ENCODE measurements around the gene FBXO33.

The FBXO33 gene

DNA sequence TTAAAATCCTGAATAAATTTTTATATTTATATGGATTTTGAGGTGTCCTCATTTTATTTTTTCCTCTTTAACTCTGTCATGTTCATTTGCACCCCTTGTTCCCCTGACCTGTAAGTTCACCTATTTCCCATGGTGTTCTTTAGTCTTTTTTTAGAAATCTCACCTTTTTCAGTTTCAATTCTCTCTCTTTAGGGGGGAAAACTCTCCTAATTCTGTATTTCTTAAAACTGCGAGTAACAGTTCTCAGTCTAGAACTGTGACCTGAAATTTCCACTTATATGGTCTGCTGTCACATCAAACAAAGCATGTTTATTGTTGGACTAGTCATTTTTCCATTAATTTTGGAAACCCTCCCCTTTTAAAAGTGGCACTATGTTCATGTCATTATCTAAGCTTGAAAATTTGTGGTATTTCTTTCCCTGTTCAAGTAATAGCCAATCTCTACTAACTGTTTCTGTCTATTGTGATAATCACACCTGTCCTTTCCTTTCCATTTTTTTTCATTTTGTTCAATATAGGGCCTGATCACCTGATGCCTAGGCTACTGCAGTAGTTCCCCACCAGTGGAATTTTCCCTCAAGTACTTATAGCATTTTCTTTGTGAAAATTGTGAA lies 14.0 kb upstream of the FBXO33 start:
- TF ChIP-seq RAD21 (IDR thresholded peaks at IDR 0.05; ENCODE audit: low read depth) (no peak), CREB1 (IDR thresholded peaks at IDR 0.05; ENCODE audit: low read depth) (no peak)

DNA sequence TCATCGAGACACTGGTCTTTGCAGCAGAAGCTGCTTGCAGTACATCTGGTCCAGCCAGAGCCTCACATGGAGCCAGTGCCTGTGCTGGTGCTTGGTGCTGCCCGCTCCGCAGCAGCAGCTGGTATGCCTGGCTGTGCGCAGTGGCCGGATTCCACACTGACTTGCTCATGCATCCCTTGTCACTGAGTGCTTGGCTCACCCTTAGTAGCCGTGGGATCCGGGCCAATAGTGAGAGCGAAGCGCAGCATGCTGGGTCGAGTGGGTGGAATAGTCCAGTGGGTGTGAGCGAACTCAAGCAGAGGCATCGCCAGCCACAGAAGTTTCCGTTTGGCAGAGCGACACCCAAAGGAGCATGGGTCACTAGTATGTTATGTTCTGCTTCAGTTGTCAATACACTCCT lies 10.1 kb upstream of the FBXO33 start:
- TF ChIP-seq NFIC (IDR thresholded peaks at IDR 0.05): no peak
- TF ChIP-seq CEBPB (IDR thresholded peaks at IDR 0.05): no peak
- TF ChIP-seq FOXM1 (IDR thresholded peaks at IDR 0.05; ENCODE audit: borderline replicate concordance, low read depth): no peak
- no peak for TF ChIP-seq ZBTB7A (IDR thresholded peaks at IDR 0.05; ENCODE audit: low read depth)
- no peak for TF ChIP-seq TAF1 (IDR thresholded peaks at IDR 0.05; ENCODE audit: low read depth)
- no peak for TF ChIP-seq TEAD4 (IDR thresholded peaks at IDR 0.05)
- no peak for TF ChIP-seq MAX (IDR thresholded peaks at IDR 0.05)

- TF ChIP-seq USF1 (IDR thresholded peaks at IDR 0.05) (no peak), YY1 (IDR thresholded peaks at IDR 0.05; ENCODE audit: low read depth) (no peak), CEBPB (IDR thresholded peaks at IDR 0.05) (no peak), FOXM1 (IDR thresholded peaks at IDR 0.05; ENCODE audit: borderline replicate concordance, low read depth) (no peak), EP300 (IDR thresholded peaks at IDR 0.05; ENCODE audit: borderline replicate concordance) (no peak), TCF12 (IDR thresholded peaks at IDR 0.05; ENCODE audit: low read depth) (no peak), NFIC (IDR thresholded peaks at IDR 0.05) (no peak), MAX (IDR thresholded peaks at IDR 0.05) (no peak), ZBTB7A (IDR thresholded peaks at IDR 0.05; ENCODE audit: low read depth) (no peak), RAD21 (IDR thresholded peaks at IDR 0.05; ENCODE audit: low read depth) (no peak), EGR1 (IDR thresholded peaks at IDR 0.05) (no peak), CREB1 (IDR thresholded peaks at IDR 0.05; ENCODE audit: low read depth) (no peak), TEAD4 (IDR thresholded peaks at IDR 0.05) (no peak), TAF1 (IDR thresholded peaks at IDR 0.05; ENCODE audit: low read depth) (no peak)
- TF ChIP-seq, protein P1, sequence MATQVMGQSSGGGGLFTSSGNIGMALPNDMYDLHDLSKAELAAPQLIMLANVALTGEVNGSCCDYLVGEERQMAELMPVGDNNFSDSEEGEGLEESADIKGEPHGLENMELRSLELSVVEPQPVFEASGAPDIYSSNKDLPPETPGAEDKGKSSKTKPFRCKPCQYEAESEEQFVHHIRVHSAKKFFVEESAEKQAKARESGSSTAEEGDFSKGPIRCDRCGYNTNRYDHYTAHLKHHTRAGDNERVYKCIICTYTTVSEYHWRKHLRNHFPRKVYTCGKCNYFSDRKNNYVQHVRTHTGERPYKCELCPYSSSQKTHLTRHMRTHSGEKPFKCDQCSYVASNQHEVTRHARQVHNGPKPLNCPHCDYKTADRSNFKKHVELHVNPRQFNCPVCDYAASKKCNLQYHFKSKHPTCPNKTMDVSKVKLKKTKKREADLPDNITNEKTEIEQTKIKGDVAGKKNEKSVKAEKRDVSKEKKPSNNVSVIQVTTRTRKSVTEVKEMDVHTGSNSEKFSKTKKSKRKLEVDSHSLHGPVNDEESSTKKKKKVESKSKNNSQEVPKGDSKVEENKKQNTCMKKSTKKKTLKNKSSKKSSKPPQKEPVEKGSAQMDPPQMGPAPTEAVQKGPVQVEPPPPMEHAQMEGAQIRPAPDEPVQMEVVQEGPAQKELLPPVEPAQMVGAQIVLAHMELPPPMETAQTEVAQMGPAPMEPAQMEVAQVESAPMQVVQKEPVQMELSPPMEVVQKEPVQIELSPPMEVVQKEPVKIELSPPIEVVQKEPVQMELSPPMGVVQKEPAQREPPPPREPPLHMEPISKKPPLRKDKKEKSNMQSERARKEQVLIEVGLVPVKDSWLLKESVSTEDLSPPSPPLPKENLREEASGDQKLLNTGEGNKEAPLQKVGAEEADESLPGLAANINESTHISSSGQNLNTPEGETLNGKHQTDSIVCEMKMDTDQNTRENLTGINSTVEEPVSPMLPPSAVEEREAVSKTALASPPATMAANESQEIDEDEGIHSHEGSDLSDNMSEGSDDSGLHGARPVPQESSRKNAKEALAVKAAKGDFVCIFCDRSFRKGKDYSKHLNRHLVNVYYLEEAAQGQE (IDR thresholded peaks at IDR 0.05; ENCODE audit: low read depth): no peak
Measured at GRCh38 chr14:39441805-39442204, 9.6 kb upstream of the FBXO33 start.

DNA sequence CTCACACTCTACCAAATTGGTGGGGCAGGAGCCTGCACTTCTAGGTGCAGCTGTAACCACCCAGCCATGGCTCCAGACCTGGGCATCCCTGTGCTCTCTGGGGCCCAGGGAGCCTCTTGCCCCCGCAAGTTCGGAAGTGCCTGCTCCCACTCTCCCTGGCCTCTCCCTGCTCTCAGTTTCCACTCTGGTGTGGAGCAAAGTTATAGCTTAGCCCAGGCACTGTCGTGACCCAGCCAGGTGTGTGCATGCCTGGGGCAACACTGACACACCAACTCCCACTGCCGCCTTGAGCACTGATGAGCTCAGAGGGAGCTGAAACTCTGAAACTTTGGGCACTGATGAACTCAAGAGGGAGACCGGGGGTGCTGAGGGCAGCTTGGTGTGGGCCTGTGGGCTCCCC lies 8.7 kb upstream of the FBXO33 start:
- TF ChIP-seq EP300 (IDR thresholded peaks at IDR 0.05; ENCODE audit: borderline replicate concordance): no peak
- TF ChIP-seq USF1 (IDR thresholded peaks at IDR 0.05): no peak
- no peak for TF ChIP-seq ZBTB7A (IDR thresholded peaks at IDR 0.05; ENCODE audit: low read depth)
- no peak for TF ChIP-seq NFIC (IDR thresholded peaks at IDR 0.05)
- no peak for TF ChIP-seq EGR1 (IDR thresholded peaks at IDR 0.05)
- TF ChIP-seq RAD21 (IDR thresholded peaks at IDR 0.05; ENCODE audit: low read depth): no peak
- TF ChIP-seq TCF12 (IDR thresholded peaks at IDR 0.05; ENCODE audit: low read depth): no peak
- no peak for TF ChIP-seq TEAD4 (IDR thresholded peaks at IDR 0.05)
- TF ChIP-seq, protein P1 (IDR thresholded peaks at IDR 0.05; ENCODE audit: low read depth): no peak
- TF ChIP-seq YY1 (IDR thresholded peaks at IDR 0.05; ENCODE audit: low read depth): no peak
- TF ChIP-seq FOXM1 (IDR thresholded peaks at IDR 0.05; ENCODE audit: borderline replicate concordance, low read depth): no peak
- no peak for TF ChIP-seq CREB1 (IDR thresholded peaks at IDR 0.05; ENCODE audit: low read depth)
- TF ChIP-seq MAX (IDR thresholded peaks at IDR 0.05): no peak
- no peak for TF ChIP-seq TAF1 (IDR thresholded peaks at IDR 0.05; ENCODE audit: low read depth)
- TF ChIP-seq CEBPB (IDR thresholded peaks at IDR 0.05): no peak

DNA sequence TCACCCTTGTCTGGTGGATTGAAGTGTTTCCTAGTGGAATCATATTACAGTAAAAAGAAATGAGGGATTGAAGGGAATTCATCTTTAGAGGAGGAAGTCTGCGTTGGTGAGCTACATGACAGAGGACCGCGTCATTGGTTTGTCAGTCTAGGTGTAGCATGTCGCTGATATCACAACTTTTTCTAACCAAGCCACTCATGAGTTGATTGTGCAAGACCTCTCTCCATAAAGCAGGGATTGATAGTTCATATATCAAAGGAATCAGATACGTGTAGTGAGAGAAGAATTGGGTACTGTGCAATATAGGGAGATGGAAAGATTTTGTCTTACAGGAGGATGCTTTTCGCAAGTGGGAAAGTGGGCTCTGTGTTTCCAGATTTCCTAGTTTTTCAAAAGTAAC lies 3.0 kb upstream of the FBXO33 start:
- TF ChIP-seq TAF1 (IDR thresholded peaks at IDR 0.05; ENCODE audit: low read depth) (no peak), USF1 (IDR thresholded peaks at IDR 0.05) (no peak), ZBTB7A (IDR thresholded peaks at IDR 0.05; ENCODE audit: low read depth) (no peak)

DNA sequence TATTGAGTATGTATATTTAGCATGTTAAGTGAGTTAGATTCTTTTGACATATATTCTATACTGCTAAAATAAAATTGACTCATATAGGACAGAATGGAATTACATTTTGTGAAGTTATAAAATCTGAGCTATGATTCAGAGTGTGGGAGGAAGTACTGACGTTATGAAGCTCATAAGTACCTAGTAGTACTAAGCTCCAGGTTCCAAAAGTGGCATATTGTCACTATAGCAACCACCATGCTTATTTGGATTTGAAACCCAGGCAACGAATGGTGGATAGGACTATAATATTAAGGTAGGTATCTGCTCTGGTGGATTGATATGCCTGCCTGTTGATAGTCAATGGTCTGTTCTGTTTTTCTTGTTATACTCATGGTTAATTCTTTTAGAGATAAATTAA lies 2.2 kb upstream of the FBXO33 start:
- TF ChIP-seq YY1 (IDR thresholded peaks at IDR 0.05; ENCODE audit: low read depth): no peak
- TF ChIP-seq NFIC (IDR thresholded peaks at IDR 0.05): no peak
- TF ChIP-seq MAX (IDR thresholded peaks at IDR 0.05): no peak
- TF ChIP-seq CREB1 (IDR thresholded peaks at IDR 0.05; ENCODE audit: low read depth): no peak
- TF ChIP-seq RAD21 (IDR thresholded peaks at IDR 0.05; ENCODE audit: low read depth): no peak
- no peak for TF ChIP-seq EP300 (IDR thresholded peaks at IDR 0.05; ENCODE audit: borderline replicate concordance)
- no peak for TF ChIP-seq TAF1 (IDR thresholded peaks at IDR 0.05; ENCODE audit: low read depth)
- no peak for TF ChIP-seq FOXM1 (IDR thresholded peaks at IDR 0.05; ENCODE audit: borderline replicate concordance, low read depth)
- no peak for TF ChIP-seq ZBTB7A (IDR thresholded peaks at IDR 0.05; ENCODE audit: low read depth)
- TF ChIP-seq TCF12 (IDR thresholded peaks at IDR 0.05; ENCODE audit: low read depth): no peak
- no peak for TF ChIP-seq USF1 (IDR thresholded peaks at IDR 0.05)
- no peak for TF ChIP-seq CEBPB (IDR thresholded peaks at IDR 0.05)
- no peak for TF ChIP-seq EGR1 (IDR thresholded peaks at IDR 0.05)
- no peak for TF ChIP-seq TEAD4 (IDR thresholded peaks at IDR 0.05)
- TF ChIP-seq, protein P1 (IDR thresholded peaks at IDR 0.05; ENCODE audit: low read depth): no peak
